Measurements from ENCODE around the gene GATAD2A.

DNA sequence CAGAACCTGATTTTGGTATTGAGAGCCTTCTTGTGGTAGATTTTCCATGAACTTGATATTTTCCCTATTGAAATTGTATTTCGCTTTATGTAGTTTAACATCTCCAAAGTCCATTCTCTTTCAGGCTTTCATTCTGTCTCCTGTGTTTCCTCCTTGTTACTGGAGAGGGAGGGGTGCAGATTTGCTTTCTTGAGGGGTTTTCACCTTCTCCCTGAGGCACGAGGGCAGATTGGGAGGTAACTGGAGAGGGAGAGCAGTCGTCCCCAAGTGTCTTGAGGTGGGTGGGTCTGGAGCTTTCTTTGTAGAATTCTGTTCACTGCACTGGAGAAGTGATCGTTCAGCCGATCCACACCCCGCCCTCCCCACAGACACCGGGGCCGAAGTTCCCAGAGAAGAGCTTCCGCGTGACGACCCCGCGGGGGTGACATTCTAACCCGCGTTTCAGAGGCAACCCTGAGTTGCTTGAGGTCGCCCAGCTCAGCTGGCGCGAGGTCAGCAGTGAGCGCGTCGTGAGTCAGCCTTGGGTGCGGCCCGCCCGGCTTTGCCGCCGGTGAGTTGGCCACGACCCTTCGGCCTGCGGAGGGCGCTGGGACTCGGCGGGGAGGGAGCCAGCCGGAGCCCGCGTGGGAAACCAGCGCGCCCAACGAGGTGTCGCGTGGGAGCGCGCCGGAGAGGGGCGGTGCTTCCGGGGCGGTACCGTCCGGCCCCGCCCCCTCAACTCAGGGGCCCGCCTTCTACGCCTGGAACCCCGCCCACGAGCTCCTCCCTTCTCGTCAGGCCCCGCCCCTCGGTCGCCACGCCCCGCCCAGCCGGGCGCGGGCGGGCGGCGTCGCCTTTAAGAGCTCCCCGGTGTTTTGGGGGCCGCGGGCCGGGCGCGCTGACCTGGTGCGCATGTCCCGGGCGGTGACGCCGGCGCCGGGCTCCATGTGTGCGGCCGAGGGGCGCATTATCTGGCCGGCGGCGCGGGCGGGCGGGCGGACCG, at the start of gene GATAD2A:
- 0 out of 2 replicates have a peak, but pooled peaks have one; percentile 19 for TF ChIP-seq YY1 (IDR thresholded peaks at IDR 0.05; ENCODE audit: low read depth, low read length)
- TF ChIP-seq, protein P1, sequence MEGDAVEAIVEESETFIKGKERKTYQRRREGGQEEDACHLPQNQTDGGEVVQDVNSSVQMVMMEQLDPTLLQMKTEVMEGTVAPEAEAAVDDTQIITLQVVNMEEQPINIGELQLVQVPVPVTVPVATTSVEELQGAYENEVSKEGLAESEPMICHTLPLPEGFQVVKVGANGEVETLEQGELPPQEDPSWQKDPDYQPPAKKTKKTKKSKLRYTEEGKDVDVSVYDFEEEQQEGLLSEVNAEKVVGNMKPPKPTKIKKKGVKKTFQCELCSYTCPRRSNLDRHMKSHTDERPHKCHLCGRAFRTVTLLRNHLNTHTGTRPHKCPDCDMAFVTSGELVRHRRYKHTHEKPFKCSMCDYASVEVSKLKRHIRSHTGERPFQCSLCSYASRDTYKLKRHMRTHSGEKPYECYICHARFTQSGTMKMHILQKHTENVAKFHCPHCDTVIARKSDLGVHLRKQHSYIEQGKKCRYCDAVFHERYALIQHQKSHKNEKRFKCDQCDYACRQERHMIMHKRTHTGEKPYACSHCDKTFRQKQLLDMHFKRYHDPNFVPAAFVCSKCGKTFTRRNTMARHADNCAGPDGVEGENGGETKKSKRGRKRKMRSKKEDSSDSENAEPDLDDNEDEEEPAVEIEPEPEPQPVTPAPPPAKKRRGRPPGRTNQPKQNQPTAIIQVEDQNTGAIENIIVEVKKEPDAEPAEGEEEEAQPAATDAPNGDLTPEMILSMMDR (IDR thresholded peaks at IDR 0.05 in 2 of 3, conservative IDR thresholded peaks at IDR 0.05 in 1 of 3; ENCODE audit: control insufficient read depth in 2 of 3, extremely low read depth in 1 of 3, insufficient read depth in 1 of 3, low read depth in 3 of 3, low read length in 3 of 3) = peak; percentile 16 to 58 (median 46); a peak in 3 of 6 replicates
- no peak; the same call in 1 of the 2 replicates for TF ChIP-seq POLR2AphosphoS5 (IDR thresholded peaks at IDR 0.05; ENCODE audit: low read length)
- TF ChIP-seq, protein P2, sequence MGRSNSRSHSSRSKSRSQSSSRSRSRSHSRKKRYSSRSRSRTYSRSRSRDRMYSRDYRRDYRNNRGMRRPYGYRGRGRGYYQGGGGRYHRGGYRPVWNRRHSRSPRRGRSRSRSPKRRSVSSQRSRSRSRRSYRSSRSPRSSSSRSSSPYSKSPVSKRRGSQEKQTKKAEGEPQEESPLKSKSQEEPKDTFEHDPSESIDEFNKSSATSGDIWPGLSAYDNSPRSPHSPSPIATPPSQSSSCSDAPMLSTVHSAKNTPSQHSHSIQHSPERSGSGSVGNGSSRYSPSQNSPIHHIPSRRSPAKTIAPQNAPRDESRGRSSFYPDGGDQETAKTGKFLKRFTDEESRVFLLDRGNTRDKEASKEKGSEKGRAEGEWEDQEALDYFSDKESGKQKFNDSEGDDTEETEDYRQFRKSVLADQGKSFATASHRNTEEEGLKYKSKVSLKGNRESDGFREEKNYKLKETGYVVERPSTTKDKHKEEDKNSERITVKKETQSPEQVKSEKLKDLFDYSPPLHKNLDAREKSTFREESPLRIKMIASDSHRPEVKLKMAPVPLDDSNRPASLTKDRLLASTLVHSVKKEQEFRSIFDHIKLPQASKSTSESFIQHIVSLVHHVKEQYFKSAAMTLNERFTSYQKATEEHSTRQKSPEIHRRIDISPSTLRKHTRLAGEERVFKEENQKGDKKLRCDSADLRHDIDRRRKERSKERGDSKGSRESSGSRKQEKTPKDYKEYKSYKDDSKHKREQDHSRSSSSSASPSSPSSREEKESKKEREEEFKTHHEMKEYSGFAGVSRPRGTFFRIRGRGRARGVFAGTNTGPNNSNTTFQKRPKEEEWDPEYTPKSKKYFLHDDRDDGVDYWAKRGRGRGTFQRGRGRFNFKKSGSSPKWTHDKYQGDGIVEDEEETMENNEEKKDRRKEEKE (IDR thresholded peaks at IDR 0.05) = no peak
- TF ChIP-seq, protein P3, sequence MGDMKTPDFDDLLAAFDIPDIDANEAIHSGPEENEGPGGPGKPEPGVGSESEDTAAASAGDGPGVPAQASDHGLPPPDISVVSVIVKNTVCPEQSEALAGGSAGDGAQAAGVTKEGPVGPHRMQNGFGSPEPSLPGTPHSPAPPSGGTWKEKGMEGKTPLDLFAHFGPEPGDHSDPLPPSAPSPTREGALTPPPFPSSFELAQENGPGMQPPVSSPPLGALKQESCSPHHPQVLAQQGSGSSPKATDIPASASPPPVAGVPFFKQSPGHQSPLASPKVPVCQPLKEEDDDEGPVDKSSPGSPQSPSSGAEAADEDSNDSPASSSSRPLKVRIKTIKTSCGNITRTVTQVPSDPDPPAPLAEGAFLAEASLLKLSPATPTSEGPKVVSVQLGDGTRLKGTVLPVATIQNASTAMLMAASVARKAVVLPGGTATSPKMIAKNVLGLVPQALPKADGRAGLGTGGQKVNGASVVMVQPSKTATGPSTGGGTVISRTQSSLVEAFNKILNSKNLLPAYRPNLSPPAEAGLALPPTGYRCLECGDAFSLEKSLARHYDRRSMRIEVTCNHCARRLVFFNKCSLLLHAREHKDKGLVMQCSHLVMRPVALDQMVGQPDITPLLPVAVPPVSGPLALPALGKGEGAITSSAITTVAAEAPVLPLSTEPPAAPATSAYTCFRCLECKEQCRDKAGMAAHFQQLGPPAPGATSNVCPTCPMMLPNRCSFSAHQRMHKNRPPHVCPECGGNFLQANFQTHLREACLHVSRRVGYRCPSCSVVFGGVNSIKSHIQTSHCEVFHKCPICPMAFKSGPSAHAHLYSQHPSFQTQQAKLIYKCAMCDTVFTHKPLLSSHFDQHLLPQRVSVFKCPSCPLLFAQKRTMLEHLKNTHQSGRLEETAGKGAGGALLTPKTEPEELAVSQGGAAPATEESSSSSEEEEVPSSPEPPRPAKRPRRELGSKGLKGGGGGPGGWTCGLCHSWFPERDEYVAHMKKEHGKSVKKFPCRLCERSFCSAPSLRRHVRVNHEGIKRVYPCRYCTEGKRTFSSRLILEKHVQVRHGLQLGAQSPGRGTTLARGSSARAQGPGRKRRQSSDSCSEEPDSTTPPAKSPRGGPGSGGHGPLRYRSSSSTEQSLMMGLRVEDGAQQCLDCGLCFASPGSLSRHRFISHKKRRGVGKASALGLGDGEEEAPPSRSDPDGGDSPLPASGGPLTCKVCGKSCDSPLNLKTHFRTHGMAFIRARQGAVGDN (IDR thresholded peaks at IDR 0.05) = peak; percentile 97
- TF ChIP-seq KAT2A (conservative IDR thresholded peaks at IDR 0.05; ENCODE audit: control insufficient read depth, low read depth, low read length) = no peak
- no peak for TF ChIP-seq ZZZ3 (IDR thresholded peaks at IDR 0.05; ENCODE audit: control insufficient read depth, insufficient read length, low read depth)
- TF ChIP-seq TAF1 (IDR thresholded peaks at IDR 0.05; ENCODE audit: borderline replicate concordance, low read depth, low read length) = no peak
- TF ChIP-seq EZH2 (IDR thresholded peaks at IDR 0.05; ENCODE audit: borderline replicate concordance, control insufficient read depth, low read depth, low read length) = no peak
- TF ChIP-seq SUPT20H (IDR thresholded peaks at IDR 0.05; ENCODE audit: borderline replicate concordance, control insufficient read depth, low read depth, low read length) = no peak
- TF ChIP-seq, protein P4, sequence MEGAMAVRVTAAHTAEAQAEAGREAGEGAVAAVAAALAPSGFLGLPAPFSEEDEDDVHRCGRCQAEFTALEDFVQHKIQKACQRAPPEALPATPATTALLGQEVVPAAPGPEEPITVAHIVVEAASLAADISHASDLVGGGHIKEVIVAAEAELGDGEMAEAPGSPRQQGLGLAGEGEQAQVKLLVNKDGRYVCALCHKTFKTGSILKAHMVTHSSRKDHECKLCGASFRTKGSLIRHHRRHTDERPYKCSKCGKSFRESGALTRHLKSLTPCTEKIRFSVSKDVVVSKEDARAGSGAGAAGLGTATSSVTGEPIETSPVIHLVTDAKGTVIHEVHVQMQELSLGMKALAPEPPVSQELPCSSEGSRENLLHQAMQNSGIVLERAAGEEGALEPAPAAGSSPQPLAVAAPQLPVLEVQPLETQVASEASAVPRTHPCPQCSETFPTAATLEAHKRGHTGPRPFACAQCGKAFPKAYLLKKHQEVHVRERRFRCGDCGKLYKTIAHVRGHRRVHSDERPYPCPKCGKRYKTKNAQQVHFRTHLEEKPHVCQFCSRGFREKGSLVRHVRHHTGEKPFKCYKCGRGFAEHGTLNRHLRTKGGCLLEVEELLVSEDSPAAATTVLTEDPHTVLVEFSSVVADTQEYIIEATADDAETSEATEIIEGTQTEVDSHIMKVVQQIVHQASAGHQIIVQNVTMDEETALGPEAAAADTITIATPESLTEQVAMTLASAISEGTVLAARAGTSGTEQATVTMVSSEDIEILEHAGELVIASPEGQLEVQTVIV (IDR thresholded peaks at IDR 0.05; ENCODE audit: borderline replicate concordance, partially characterized antibody) = no peak
- TF ChIP-seq NRF1 (conservative IDR thresholded peaks at IDR 0.05; ENCODE audit: low read depth, low read length) = peak; percentile 67
- TF ChIP-seq RB1 (IDR thresholded peaks at IDR 0.05; ENCODE audit: borderline replicate concordance) = 0 out of 2 replicates have a peak, but pooled peaks have one; percentile 90

All from GM12878 (cell line).